SK-N-SH treated with all-trans-retinoic acid at 6 μM for 48 hours (cell line): ENCODE measurements around the gene HTR1B.

Source experiments
- ATAC-seq: fragments of 200-7000 bp; cut with Tn5 transposase; 3 replicates; pipeline ENCODE4 v1.9.1; 2020; ENCODE audit warnings: mild to moderate bottlenecking, moderate library complexity
- BACH2 ChIP-seq: fragments of 250-450 bp; sonication (Bioruptor Pico); IDR thresholded peaks from 2 replicates; pipeline ENCODE4 v1.9.0; 2021; ENCODE audit warnings: mild to moderate bottlenecking, borderline replicate concordance
- CSRNP3 ChIP-seq: fragments of 250-450 bp; sonication (Bioruptor Pico); IDR thresholded peaks from 2 replicates; pipeline ENCODE4 v1.5.1; 2021; ENCODE audit warnings: mild to moderate bottlenecking, moderate library complexity
- ESRRG ChIP-seq: fragments of 250-450 bp; sonication (Bioruptor Pico); IDR thresholded peaks from 2 replicates; pipeline ENCODE4 v1.6.1; 2021; ENCODE audit warnings: mild to moderate bottlenecking
- PPARA ChIP-seq: fragments of 250-450 bp; sonication (Bioruptor Pico); IDR thresholded peaks from 2 replicates; pipeline ENCODE4 v1.5.0; 2020; ENCODE audit warnings: mild to moderate bottlenecking, borderline replicate concordance
- TSHZ2 ChIP-seq: fragments of 250-450 bp; sonication (Bioruptor Pico); IDR thresholded peaks from 2 replicates; pipeline ENCODE4 v1.5.0; 2020; ENCODE audit warnings: mild to moderate bottlenecking, moderate library complexity
- ZNF565 ChIP-seq: fragments of 450-650 bp; formaldehyde crosslinking; conservative IDR thresholded peaks from 2 replicates; pipeline ENCODE4 v1.5.0; 2020; ENCODE audit warnings: low read depth, mild to moderate bottlenecking, moderate library complexity

The HTR1B gene

GRCh38 chr6:77416839-77417238 is 46.5 kb downstream of the HTR1B start (continued):
- no peak for TF ChIP-seq BACH2
- TF ChIP-seq ESRRG (CRISPR knock-in tag) = no peak
- TF ChIP-seq PPARA (CRISPR knock-in tag) = no peak
- no peak for TF ChIP-seq ZNF565
- TF ChIP-seq TSHZ2 (CRISPR knock-in tag) = no peak

GRCh38 chr6:77415706-77416105 is 47.6 kb downstream of the HTR1B start:
- ATAC-seq = no peak
- TF ChIP-seq CSRNP3 (CRISPR knock-in tag) (no peak), PPARA (CRISPR knock-in tag) (no peak)
